Brain microvascular endothelial cell (primary cell): ENCODE results near the gene BCOR.
A peak's percentile ranks its signal among the peaks of the same experiment; 100 is the strongest.

Experiments
- DNase-seq: peaks from one replicate; pipeline ENCODE4 v3.0.0-alpha.2; 2020
- H3K27ac ChIP-seq: fragments of 250-450 bp; sonication (Bioruptor Pico); 2 replicates; pipeline ENCODE4 v1.5.1; 2020; ENCODE audit warnings: mild to moderate bottlenecking, moderate library complexity
- H3K27me3 ChIP-seq: fragments of 250-450 bp; sonication (Bioruptor Pico); replicated peaks from 2 replicates; pipeline ENCODE4 v1.5.1; 2020; ENCODE audit warnings: mild to moderate bottlenecking
- H3K36me3 ChIP-seq: fragments of 250-450 bp; sonication (Bioruptor Pico); replicated peaks from 2 replicates; pipeline ENCODE4 v1.5.1; 2020; ENCODE audit warnings: mild to moderate bottlenecking
- H3K4me3 ChIP-seq: 2 replicates; pipeline ENCODE4 v1.5.1; 2011; ENCODE audit warnings: low read depth, mild to moderate bottlenecking, control low read depth, low read length, moderate library complexity
- CTCF ChIP-seq: IDR thresholded peaks from 2 replicates; pipeline ENCODE4 v1.5.1; 2011; ENCODE audit warnings: low read depth, mild to moderate bottlenecking, moderate library complexity, low read length, control low read depth, inconsistent platforms; ENCODE audit errors: missing control alignments
- in situ Hi-C: cut with HindIII; loops from 2 replicates; pipeline ENCODE4 v1.10.0; 2017; ENCODE audit warnings: low sequenced_read_pairs, low pct_ligation_motif_present

The BCOR gene

GRCh38 chrX:40144576-40144975 lies 46.8 kb upstream of the BCOR start:
- Histone ChIP-seq H3K27me3 (no peaks in the 10 kb centered on the region), H3K27ac (no peak overlapping the region), H3K4me3 (no peak overlapping the region), H3K36me3 (no peaks in the 10 kb centered on the region)
- no peak for TF ChIP-seq CTCF
- DNase-seq: no peak
- in situ Hi-C loops: no loop called here

- Histone ChIP-seq H3K27me3 (no peaks in the 10 kb centered on the region), H3K36me3 (no peaks in the 10 kb centered on the region), H3K27ac (no peak overlapping the region), H3K4me3 (no peak overlapping the region)
- no peak for DNase-seq
- in situ Hi-C loops: no loop called here
- TF ChIP-seq CTCF: no peak
Measured at GRCh38 chrX:40143987-40144386, 46.2 kb upstream of the BCOR start.

- in situ Hi-C loops: no loop called here
- Histone ChIP-seq H3K27ac (no peak overlapping the region), H3K4me3 (no peak overlapping the region), H3K27me3 (no peaks in the 10 kb centered on the region), H3K36me3 (no peaks in the 10 kb centered on the region)
- DNase-seq: no peak
- TF ChIP-seq CTCF: no peak
Measured at GRCh38 chrX:40143001-40143400, 45.2 kb upstream of the BCOR start.

GRCh38 chrX:40142417-40142816 lies 44.7 kb upstream of the BCOR start:
- Histone ChIP-seq H3K27me3 (no peaks in the 10 kb centered on the region), H3K36me3 (no peaks in the 10 kb centered on the region), H3K27ac (no peak overlapping the region), H3K4me3 (no peak overlapping the region)
- in situ Hi-C loops: no loop called here
- TF ChIP-seq CTCF: no peak
- DNase-seq: no peak

GRCh38 chrX:40140706-40141499 lies 43.1 kb upstream of the BCOR start:
- H3K27me3 ChIP-seq: no peaks in the 10 kb centered on the region
- in situ Hi-C loops: no loop called here
- no peak for TF ChIP-seq CTCF
- no peak for DNase-seq
- no peaks in the 10 kb centered on the region for H3K36me3 ChIP-seq
- H3K4me3 ChIP-seq: no peak overlapping the region
- no peak overlapping the region for H3K27ac ChIP-seq

GRCh38 chrX:40132751-40133150 lies 35.0 kb upstream of the BCOR start:
- no peaks in the 10 kb centered on the region for H3K27me3 ChIP-seq
- DNase-seq: peak; percentile 84
- peak overlapping the region; percentile 71 for H3K27ac ChIP-seq
- no peak overlapping the region for H3K4me3 ChIP-seq
- no peak for TF ChIP-seq CTCF
- in situ Hi-C loops: no loop called here
- no peaks in the 10 kb centered on the region for H3K36me3 ChIP-seq
